EH (cell line): ENCODE results near the gene GARIN3.
"Not testable (repeated sequence)": the region's sequence is repeated elsewhere in the genome, so short reads cannot be mapped to it uniquely, and the experiment has no call there.

Source experiments
- DNase-seq: peaks from one replicate; pipeline ENCODE4 v3.0.0-alpha.2; 2015; ENCODE audit warnings: low read depth

GARIN3 gene

DNA sequence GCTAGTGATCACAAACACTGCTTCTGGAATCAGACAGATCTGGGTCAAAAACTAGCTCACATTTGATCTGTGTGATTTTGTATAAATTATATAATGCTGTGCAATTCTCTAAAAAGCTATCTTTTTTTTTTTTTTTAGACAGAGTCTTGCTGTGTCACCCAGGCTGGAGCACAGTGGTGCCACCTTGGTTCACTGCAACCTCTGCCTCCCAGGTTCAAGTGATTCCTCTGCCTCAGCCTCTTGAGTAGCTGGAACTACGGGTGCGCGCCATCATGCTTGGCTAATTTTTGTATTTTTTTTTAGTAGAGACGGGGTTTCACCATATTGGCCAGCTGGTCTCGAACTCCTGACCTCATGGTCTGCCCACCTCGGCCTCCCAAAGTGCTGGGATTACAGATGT, 19.1 kb upstream of the GARIN3 start:
- DNase-seq = not testable (repeated sequence)

DNA sequence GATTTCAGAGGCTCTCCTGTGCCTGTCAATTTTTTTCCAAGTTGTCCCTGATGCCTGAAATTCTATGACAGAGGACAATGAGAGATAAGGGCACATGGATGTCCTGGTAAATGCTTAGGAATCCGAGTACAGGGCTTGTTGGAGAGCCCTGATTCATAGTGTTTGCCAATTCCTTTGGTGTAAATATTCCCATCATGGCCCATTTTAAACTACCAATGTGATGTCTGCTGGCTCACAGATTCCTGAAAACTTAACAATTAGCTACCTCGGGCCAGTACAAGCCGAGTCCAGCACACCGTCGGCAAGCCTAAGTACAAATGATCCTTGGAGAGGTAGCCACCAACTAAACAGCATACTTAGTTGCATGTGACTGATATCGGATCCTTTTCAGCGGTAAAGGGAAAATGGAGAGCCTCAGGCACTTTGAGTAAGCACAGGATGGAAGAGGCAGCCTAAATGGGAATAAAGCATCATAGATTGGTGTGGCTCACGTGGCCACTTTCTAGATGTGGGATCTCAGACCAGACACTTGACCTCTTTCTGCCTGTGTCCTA, 18.1 kb upstream of the GARIN3 start:
- DNase-seq = no peak

DNA sequence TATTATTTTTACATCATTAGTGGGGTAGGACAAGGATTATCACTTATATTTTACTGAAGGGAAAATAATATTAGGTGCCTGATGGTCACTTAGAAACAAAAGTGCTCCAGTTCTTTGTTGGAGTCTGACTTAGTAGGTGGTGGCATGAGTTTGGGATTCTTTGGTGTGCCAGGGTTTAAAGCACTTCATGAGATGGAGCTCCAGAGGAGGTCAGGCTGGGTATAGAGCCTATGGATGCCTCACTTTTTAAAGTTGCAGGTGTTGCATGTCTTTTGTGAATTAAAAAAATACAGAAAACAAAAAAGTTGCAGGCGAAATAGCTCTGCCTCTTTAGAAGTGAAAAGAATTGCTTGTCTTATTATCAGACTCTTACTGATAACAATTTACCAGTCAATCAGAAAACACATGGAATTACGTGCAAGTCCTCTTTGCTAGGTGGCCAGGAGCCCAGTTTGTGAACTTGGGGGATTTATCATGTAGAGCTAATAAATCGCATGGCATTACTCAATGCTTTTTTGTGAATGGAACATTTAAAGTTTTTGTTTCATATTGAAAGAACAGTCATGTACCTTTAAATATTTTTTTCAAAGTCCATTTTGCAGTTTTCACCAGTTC, 16.2 kb upstream of the GARIN3 start:
- no peak for DNase-seq

DNA sequence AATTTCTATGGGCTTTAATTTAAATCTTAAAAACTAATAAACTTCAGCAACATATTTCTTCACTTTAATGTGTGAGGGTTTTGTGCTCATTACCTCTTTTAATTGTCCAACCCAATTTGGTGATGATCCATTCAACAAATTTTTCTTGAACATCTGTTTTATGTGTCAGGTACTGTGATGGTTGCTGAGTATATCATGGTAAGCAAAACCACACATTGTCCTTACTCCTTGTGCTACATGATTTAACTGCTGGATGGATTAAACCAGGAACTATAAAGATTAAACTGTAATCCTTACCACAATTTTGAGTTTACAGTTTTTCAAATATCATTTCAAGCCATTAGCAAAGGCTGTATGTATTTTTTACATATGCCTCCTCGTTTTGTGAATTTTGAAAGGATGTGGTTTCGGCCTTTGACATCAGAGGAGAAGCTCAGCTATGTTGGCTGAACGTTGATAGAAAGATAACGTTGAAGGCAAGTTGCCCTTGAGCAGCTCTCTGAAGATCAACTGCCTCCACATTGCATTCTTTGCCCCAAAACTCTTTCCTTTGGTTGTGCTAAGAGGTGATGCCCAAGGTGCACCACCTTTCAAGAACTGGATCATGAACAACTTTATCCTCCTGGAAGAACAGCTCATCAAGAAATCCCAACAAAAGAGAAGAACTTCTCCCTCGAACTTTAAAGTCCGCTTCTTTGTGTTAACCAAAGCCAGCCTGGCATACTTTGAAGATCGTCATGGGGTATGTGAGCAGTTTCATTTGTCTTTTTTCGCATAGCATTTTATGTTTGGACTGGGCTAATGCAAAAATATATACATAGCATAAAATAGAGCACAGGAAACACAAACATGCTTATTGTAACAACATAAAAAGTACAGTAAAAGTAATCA, 14.6 kb upstream of the GARIN3 start, which contains the start of gene ITK:
Gene ITK, plus strand, starts transcription at position 467 of the 891 bp plus-strand sequence. Its CDS starts 138 bp downstream, at position 605.
- DNase-seq = no peak

DNA sequence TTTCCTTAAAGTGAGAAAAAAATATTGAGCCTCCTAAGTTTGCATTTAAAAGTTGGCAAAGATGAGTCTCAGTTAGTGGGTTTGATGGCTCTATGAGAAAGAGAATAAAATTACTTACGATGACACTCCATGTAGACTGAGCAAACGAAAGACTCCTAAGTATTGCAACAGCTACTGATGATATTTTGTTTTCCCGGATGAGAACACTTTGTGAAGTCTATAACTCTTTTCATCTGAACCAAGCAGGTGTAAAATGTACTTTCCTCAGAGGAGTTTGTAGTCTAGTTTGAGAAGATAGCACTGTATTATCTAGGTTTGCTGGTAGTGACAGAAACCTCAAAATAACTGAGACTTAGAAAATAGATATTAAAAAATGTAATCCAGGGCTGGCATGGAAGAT, 12.9 kb upstream of the GARIN3 start:
- no peak for DNase-seq

DNA sequence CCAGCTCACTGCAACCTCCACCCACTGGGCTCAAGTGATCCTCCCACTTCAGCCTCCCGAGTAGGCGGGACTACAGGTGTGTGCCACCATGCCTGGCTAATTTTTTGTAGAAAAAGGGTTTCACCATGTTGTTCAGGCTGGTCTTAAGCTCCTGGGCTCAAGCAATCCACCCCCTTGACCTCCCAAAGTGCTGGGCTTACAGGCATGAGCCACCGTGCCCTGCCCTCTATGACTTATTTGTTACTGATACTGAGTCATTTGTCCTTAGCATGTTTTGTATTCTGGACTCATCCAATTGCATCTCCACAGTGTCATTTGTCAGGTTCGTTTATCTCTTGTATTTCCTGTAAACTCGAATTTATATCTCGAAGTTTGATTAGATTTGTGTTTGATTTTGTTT, 11.9 kb upstream of the GARIN3 start:
- DNase-seq = no peak

DNA sequence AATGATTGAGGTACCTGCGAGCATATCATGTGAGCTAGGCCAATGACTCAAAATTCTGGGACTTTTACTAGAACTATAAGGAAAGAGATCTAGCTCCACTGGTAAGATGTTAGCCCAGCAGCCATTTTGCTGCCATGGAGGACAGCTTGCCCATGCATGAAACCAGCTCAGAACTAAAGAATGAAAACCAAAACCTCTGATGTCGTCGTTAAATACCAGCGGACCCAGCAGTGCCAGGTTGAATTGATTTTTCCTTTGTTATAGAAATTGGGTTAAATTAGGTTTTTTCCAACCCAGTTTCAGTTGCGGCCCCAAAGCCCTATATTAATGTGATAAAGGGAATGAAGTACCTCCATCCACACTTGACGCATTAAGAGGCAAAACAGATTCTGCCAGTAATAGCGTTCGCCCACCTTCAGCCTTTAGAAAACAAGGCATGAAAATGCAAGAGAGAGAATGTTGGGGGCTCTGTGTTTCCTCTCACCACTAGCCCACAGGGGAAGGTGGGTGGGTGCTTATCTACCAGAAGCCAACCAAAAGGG, 9.1 kb upstream of the GARIN3 start:
- DNase-seq = no peak

DNA sequence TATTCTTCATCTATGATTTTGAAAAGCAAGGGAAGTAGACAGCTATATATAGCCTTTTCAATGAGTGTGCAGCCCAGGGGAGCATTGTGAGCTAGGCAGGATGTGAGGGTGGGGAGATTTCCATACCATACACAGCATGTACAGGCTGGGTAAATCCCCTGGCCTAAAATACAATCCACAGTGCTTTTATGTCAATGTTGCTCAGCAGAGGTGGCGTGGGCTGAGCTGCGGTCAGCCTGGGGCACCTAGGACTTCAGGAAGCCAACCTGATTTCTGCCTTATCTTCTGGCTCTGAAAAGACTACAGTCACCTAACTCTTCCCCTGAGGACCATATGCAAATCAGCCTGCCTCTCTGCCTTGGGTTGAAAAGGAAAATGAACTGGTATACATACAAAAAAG, 6.3 kb upstream of the GARIN3 start:
- DNase-seq = no peak

DNA sequence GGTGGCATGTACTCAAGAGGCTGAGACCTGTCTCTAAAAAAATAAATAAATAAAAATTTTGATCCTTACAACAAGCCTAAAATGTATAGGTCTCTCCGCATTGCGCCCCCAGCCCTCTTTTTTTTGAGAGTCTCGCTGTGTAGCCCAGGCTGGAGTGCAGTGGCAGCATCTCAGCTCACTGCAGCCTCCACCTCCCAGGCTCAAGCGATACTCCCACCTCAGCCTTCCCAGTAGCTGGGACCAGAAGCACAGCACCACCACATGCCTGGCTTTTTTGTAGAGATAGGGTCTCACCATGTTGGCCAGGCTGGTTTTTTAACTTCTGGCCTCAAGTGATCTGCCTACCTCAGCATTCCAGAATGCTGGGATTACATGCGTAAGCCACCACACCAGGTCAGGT, 2.2 kb upstream of the GARIN3 start:
- DNase-seq = no peak

DNA sequence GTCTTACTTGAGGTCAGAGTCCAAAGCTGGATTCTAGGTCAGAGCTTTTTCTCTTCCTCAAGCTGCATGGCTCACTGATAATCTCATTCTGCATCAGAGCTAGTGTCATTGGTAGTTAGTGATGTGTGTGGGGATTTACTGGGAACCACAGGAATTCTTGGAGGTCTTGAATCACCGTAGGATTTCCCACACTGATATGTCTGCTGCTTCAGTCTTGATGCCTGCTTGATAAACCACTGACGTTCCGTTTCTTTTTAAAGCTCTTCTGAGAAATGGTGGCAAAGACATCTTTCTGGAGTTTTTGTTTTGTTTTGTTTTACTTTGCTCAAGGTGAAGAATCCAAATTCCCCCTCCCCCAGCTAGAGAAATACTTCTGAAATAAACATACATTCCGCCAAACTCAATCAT, 1.2 kb upstream of the GARIN3 start:
- peak; percentile 83 for DNase-seq

DNA sequence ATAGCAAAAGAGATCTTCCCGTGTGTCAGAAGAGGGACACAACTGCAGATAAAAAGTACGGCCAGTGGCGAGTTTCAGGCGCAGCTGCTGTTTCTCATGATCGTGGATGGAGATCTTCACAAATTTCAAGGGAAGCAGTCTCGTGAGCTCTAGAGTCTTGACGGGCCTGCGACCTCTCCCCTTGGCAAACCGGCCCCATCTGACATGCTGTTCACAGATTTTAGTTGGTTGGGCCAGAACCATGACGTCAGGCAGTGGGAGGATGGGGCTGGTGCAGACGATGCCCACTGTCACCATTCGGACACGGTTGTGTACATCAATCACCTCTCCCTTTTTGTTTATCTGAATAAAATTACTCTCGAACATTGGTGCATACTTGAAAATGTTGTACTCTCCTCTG, 396 bp downstream of the GARIN3 start:
- DNase-seq = no peak

DNA sequence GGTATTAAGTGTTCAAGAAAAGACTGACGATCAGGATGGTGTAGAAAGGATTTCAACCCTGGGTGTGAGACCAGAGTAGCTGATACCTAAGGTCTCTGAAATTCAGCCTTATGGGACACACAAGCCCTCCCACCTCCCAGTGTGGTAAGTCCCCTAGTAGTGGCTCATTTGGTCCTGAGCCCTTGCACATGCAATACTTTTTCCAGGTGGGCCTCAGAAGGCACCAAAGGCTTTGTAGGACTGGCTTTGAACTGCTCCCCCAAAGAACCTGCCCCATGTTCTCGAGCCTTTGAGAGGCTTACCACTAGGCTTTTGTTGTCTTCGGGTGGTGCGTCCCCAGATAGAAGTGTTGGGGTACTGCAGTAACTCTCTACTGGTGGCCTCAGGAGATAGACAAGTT, 803 bp downstream of the GARIN3 start:
- no peak for DNase-seq

DNA sequence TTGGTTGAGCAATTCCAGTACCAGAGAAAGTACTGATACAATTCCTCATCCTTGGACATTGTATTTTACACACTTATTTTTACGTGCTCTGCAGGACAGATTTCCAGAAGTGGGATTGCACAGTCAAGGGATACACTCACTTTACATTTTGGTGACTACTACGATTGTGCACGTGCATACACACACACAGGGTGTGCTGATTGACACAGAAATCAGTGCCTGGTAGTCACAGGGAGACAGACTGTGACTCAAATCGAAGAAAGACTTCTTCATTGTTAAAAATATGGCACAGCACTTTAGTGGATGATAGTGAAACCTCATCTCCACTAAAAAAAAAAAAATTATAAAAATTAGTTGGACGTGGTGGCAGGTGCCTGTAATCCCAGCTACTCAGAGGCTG, 1.5 kb downstream of the GARIN3 start:
- DNase-seq = no peak

DNA sequence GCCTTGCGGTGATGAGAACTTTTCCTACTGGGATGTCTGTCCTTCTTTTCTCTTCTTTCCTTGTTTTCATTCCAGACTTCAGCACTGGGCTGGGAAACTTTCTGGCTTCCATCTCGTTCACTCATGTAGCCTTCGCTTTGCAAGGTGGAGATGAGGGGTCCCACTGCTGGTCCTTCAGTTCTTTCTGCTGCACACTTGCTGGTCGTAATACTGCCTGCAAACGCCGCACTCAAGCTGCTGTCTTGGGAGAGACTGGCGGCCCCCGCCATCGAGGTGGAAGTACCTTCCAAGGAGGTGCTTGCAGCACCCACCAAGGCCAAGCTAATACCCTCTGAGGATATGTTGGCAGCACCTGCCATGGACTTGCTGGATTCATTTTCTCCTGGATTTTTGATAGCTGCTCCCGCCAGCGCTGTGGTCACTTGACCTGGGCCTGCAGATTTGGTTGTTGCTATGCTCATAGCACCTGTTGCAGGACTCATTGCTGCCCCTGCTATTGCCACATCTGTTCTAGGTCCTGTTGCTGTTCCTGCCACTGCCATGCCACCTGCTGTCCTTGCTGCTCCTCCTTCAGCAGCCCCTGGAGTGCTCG, 3.0 kb downstream of the GARIN3 start:
- no peak for DNase-seq

DNA sequence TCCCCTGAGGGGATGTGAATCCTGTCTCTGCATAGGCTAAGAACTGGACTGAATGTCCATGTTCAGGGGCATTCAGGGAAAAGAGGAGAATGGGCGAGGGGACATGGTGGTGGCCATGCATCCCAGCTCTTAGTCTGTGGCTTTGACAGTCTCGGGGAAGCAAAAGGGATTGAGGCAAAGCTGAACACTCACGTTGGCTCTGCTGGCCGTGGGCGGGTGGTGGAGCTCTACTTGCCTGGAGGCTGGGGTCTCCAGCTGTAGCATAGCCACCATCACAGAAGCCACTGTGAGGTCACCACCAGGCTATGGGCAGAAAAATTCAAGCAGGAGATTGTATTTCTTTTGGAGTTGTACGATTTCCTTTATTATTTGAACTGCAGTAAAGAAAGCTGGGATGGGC, 4.1 kb downstream of the GARIN3 start:
- no peak for DNase-seq

DNA sequence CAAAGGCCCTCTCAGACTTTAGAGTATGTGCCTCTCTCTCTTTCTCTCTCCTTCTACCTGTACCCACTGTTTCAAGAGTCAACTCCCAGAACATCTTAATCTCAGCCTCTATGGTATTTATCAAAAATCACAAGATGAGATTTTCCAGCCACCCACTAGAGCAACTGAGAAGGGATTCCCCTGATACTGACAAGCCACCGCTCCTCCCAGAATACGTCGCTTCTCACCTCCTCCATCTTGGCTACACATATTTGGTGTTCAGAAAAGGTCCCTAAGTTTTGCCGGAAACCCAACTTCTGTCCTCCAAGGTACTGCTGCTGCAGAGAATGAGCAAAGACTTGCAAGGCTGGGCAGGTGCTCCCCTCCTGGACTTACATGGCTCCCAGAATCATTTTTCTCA, 6.1 kb downstream of the GARIN3 start:
- DNase-seq = no peak

DNA sequence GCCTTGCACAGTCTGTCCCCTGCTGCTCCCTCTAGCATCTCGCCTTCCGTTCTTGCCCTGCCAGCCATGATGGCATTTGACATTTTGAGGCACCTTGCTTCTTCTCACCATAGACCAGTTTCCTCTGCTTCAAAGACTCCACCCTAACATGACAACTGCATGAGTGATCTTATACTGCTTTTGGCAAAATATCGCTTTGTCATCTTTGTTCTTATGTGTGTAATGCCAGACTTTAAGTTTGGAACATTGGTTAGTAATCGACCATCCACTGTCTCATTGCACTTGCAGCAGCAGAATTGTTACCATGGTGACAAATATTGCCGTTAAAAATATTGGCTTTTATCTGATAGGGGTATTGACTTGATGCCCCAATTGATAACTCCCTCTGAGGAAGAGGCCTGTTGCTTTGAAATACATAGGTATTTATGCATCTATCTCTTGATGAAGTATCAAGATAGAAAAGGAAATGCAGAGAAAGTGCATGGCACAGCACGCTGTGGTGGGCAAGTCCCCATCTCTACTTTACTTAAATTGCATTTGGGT, 6.8 kb downstream of the GARIN3 start:
- no peak for DNase-seq

DNA sequence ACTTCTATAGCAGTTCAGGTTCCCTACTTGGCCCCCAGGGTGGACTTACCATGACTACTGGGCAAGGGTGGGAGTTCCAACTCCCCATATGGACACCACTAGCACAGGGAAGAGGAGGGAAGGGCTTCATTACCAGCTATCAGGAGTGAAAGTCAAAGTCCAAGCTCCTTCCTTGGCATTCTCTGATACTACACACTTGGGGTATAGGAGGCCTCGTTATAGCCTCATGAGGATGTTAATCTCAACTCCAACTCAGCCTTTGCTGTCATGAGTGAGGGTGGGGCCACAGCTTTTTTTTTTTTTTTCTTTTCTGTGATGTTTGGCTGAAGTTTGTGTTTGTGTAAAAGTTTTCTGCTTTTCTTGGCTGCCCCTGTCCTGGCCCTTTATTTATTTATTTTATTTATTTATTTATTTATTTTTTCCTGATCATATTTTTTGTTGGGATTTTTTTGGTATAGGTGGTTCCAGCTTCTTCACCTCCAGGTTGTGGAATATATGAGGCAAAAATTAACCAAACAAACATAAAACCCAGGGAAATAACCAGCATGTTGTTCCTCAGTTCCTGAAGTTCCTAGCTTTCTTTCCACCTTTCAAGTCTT, 8.7 kb downstream of the GARIN3 start:
- DNase-seq = no peak

DNA sequence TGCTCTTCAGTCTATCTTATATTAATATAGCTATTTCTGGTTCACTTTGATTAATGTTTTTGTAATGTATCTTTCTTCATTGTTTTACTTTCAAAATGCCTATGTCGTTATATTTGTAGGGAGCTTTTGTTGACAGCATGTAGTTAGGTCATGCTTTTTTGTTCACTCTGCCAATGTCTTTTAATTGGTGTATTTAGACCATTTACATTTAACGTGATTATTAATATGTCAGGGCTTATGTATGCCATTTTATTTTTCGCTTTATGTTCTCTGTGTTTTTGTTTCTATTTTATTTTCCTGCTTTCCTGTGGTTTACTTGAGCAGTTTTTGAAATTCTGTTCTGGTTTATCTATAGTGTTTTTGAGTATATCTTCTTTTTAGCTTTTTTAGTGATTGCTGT, 10.8 kb downstream of the GARIN3 start:
- no peak for DNase-seq

DNA sequence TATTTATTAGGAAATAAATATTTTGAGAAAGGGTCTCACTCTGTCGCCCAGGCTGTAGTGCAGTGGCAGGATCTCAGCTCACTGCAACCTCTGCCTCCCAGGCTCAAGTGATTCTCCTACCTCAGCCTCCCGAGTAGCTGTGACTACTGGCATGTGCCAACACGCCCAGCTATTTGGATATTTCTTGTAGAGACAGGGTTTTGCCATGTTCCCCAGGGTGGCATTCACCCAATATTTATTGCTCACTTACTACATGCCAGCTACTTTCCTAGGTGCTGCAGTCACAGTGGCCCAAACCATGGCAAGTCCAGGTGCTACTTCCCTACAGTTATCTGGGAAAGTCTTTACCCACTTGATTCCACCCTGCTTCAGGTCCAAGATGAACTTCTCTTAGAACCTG, 15.1 kb downstream of the GARIN3 start:
- no peak for DNase-seq

DNA sequence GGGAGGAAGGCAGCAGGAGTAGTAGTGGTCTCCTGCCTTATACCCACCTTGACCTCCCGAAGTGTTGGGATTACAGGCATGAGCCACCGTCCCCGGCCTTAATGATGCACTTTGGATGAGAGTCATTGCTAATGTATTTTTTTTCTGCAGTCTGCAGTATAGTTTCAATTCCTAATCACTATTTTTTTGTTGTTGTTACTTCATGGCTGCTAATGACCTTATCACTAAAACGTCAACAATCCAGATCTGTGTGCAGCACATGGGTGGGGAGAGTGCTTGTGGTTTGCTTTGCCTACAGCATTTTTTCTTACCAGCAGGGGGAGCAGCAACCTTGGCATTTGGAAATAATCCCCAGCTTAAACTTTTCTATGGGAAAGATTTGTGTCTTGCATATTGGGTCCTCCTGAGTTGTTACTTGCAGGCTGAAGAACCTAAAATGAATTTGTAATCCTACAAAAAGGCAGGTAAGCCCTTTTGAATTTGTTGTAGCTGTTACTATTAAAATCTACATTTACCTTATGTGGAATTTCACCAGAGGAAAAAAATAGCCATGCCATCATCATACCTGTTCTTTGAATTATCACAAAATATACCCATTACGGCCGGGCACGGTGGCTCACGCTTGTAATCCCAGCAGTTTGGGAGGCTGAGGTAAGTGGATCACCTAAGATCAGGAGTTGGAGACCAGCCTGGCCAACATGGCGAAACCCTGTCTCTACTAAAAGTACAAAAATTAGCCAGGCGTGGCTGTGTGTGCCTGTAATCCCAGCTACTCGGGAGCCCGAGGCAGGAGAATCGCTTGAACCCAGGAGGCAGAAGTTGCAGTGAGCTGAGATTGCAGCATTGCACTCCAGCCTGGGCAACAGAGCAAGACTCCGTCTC, 17.1 kb downstream of the GARIN3 start:
- DNase-seq = peak; percentile 67
